Transverse colon (tissue), 4 donors: Measurements from ENCODE around the gene SBNO1.

Experiments used
- CTCF ChIP-seq, 5 experiments: fragments of 200-600 bp in 3 of 5; fragments of 450-650 bp in 2 of 5; sonication (generic) in 3 of 5; IDR thresholded peaks; 1 replicate in 2 of 5; 2 replicates in 3 of 5; pipeline ENCODE4 v1.5.1; 2016 to 2017; ENCODE audit warnings: antibody characterized with exemption in 5 of 5, inconsistent platforms in 3 of 5, mild to moderate bottlenecking in 2 of 5, moderate library complexity in 1 of 5
- POLR2A ChIP-seq: fragments of 450-650 bp; IDR thresholded peaks from one replicate; pipeline ENCODE4 v1.6.1; 2016; ENCODE audit warnings: antibody characterized with exemption, mild to moderate bottlenecking, moderate library complexity
- POLR2AphosphoS5 ChIP-seq, 3 donors: sonication (generic); formaldehyde crosslinking; IDR thresholded peaks; one replicate each; pipeline ENCODE4 v1.6.1; 2016; ENCODE audit warnings: antibody characterized with exemption in 3 of 3

GRCh38 chr12:123393747-123394146 is 29.1 kb upstream of the SBNO1 start:
- TF ChIP-seq CTCF (IDR thresholded peaks at IDR 0.05) (no peak), POLR2A (no peak), POLR2AphosphoS5 (IDR thresholded peaks at IDR 0.05) (no peak)
